H1 (cell line): ENCODE results near the gene RFXAP. TPM values are rescaled to one million over a fixed set of nuclear protein-coding genes. Genes with fewer than 3 reads are reported as not detected.
A peak's percentile ranks its signal among the peaks of the same experiment; 100 is the strongest.

ENCODE experiments used
- BACH1 ChIP-seq: IDR thresholded peaks from 2 replicates; pipeline ENCODE4 v1.6.1; 2012; ENCODE audit warnings: low read length, improper control_type of control experiment
- CHD7 ChIP-seq: fragments of 300-600 bp; sonication (generic); IDR thresholded peaks from 2 replicates; pipeline ENCODE4 v1.7.1; 2012; ENCODE audit warnings: low read length, moderate library complexity, mild to moderate bottlenecking, inconsistent platforms; ENCODE audit not compliant: insufficient replicate concordance
- EZH2 ChIP-seq: fragments of 200-600 bp; sonication (generic); IDR thresholded peaks from 2 replicates; pipeline ENCODE4 v1.7.1; 2012; ENCODE audit warnings: low read depth, mild to moderate bottlenecking, moderate library complexity, low read length, inconsistent platforms; ENCODE audit not compliant: severe bottlenecking
- POLR2AphosphoS5 ChIP-seq: IDR thresholded peaks from 2 replicates; pipeline ENCODE4 v1.6.1; 2011; ENCODE audit warnings: low read depth, low read length
- POU5F1 ChIP-seq: IDR thresholded peaks from 2 replicates; pipeline ENCODE4 v1.6.1; 2011; ENCODE audit warnings: low read depth, mild to moderate bottlenecking, low read length, moderate library complexity
- TAF7 ChIP-seq: optimal IDR thresholded peaks from 2 replicates; pipeline ENCODE3; 2011; ENCODE audit warnings: low read depth, mild to moderate bottlenecking, inconsistent platforms, low read length, moderate library complexity, borderline replicate concordance
- polyA plus RNA-seq, 7 experiments: library from polyadenylated mRNA; depleted of rRNA in 3 of 7; stranded (reverse) in 5 of 7; unstranded in 2 of 7; fragments of >200 nt in 5 of 7; fragments of 200-250 nt in 2 of 7; gene quantifications; 1 replicate in 5 of 7; 2 replicates in 1 of 7; 4 replicates in 1 of 7; pipeline versions ENCODE4 v1.2.1 to v1.2.3, GENCODE V29; 2011 to 2013; ENCODE audit warnings: missing spikeins in 2 of 7, mixed read lengths in 2 of 7
- total RNA-seq: library from RNA; stranded (reverse); fragmentation: NEBNext Ultra II Directional; extraction: Animal tissue kit (Norgen Biotek cat#: 25700); gene quantifications from 2 replicates; pipeline ENCODE4 v1.2.1, GENCODE V29; 2021

RFXAP gene
- total and polyA plus RNA-seq, 2 of the 8 experiments (the other 6 are each of a cell fraction or from before 2014, with no cell fraction given), result 5.2 to 11.5 TPM

DNA sequence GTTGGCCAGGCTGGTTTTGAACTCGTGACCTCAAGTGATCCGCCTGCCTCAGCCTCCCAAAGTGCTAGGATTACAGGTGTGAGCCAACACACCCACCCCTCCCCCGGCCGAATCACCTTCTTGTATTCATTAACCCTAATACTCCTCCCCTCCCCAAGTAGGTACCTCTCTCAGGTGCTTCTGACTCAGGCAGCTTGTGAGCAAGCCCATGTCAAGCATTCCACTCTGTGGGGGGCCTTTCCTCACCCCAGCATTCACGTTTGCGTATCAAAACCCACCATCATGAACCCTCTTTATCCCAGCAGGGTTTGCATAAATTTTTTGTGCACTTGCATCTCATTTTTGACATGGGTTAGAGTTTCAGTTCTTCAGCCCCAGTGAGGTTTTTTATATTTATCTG, 23.6 kb upstream of the RFXAP start (continued):
- TF ChIP-seq CHD7 (no peak), BACH1 (no peak), TAF7 (no peak), EZH2 (no peak), POLR2AphosphoS5 (no peak), POU5F1 (peak; percentile 68; the same call in 1 of the 2 replicates)
